Testis (tissue), 2 donors: Measurements from ENCODE around the gene SHROOM3.

Experiments
- POLR2A ChIP-seq: fragments of 450-650 bp; IDR thresholded peaks from one replicate; pipeline ENCODE4 v1.6.1; 2017; ENCODE audit warnings: antibody characterized with exemption, mild to moderate bottlenecking, moderate library complexity
- TF ChIP-seq, protein P1 (sequence below), 3 experiments: fragments of 450-650 bp in 2 of 3; fragments of 200-600 bp in 1 of 3; sonication (generic) in 1 of 3; IDR thresholded peaks; one replicate each; pipeline ENCODE4 v1.5.1; 2016 to 2019; ENCODE audit warnings: antibody characterized with exemption in 3 of 3, mild to moderate bottlenecking in 2 of 3, moderate library complexity in 1 of 3

DNA sequence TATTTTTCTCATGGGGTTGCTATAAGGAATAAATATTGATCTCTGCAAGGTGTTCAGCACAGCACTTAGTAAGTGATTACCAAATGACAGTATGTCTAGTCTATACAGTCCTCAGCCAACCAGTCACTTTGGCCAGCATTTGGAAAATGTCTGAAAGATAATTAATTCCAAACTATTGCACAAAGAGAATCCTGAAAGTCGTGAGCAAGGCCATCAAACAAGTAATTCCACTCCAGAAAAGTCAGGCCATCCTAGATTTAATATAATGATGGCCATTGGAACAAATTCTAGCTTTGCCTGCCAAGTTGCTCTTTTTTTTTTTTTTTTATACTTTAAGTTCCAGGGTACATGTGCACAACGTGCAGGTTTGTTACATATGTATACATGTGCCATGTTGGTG is 96.6 kb downstream of the SHROOM3 start:
- TF ChIP-seq, protein P1, sequence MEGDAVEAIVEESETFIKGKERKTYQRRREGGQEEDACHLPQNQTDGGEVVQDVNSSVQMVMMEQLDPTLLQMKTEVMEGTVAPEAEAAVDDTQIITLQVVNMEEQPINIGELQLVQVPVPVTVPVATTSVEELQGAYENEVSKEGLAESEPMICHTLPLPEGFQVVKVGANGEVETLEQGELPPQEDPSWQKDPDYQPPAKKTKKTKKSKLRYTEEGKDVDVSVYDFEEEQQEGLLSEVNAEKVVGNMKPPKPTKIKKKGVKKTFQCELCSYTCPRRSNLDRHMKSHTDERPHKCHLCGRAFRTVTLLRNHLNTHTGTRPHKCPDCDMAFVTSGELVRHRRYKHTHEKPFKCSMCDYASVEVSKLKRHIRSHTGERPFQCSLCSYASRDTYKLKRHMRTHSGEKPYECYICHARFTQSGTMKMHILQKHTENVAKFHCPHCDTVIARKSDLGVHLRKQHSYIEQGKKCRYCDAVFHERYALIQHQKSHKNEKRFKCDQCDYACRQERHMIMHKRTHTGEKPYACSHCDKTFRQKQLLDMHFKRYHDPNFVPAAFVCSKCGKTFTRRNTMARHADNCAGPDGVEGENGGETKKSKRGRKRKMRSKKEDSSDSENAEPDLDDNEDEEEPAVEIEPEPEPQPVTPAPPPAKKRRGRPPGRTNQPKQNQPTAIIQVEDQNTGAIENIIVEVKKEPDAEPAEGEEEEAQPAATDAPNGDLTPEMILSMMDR (IDR thresholded peaks at IDR 0.05), result no peak
- TF ChIP-seq POLR2A, result no peak
